GM19452 (cell line): ENCODE results near the gene BLID.

Source experiments
- ATAC-seq: cut with Tn5 transposase; IDR thresholded peaks from one replicate; pipeline ENCODE4 v1.9.1; 2021; ENCODE audit not compliant: unreplicated experiment

BLID gene

GRCh38 chr11:122140500-122140899 lies 24.5 kb upstream of the BLID start:
- no peak for ATAC-seq

- ATAC-seq: no peak
Observed at GRCh38 chr11:122139595-122139866, 23.5 kb upstream of the BLID start.

- ATAC-seq: no peak
Observed at GRCh38 chr11:122138744-122139594, 23.0 kb upstream of the BLID start.

GRCh38 chr11:122137078-122137793 lies 21.2 kb upstream of the BLID start:
- ATAC-seq: no peak

GRCh38 chr11:122131126-122131525 lies 15.1 kb upstream of the BLID start:
- ATAC-seq: no peak

GRCh38 chr11:122128146-122128545 lies 12.1 kb upstream of the BLID start:
- ATAC-seq: no peak

GRCh38 chr11:122127020-122127419 lies 11.0 kb upstream of the BLID start:
- no peak for ATAC-seq

- no peak for ATAC-seq
Observed at GRCh38 chr11:122126024-122126688, 10.1 kb upstream of the BLID start.

- no peak for ATAC-seq
Observed at GRCh38 chr11:122123263-122123929, 7.4 kb upstream of the BLID start.

GRCh38 chr11:122122179-122122578 lies 6.2 kb upstream of the BLID start:
- no peak for ATAC-seq

GRCh38 chr11:122120096-122120495 lies 4.1 kb upstream of the BLID start:
- no peak for ATAC-seq

- ATAC-seq: no peak
Observed at GRCh38 chr11:122116591-122116990, 576 bp upstream of the BLID start.

GRCh38 chr11:122114976-122115375 lies 1.0 kb downstream of the BLID start:
- no peak for ATAC-seq

GRCh38 chr11:122113836-122114825 lies 1.9 kb downstream of the BLID start:
- ATAC-seq: no peak

GRCh38 chr11:122112470-122113365 lies 3.3 kb downstream of the BLID start:
- no peak for ATAC-seq

- no peak for ATAC-seq
Observed at GRCh38 chr11:122109932-122110331, 6.1 kb downstream of the BLID start.

- ATAC-seq: no peak
Observed at GRCh38 chr11:122108828-122109227, 7.2 kb downstream of the BLID start.

- ATAC-seq: no peak
Observed at GRCh38 chr11:122108192-122108799, 7.7 kb downstream of the BLID start.

GRCh38 chr11:122107566-122107965 lies 8.4 kb downstream of the BLID start:
- no peak for ATAC-seq
